Spleen (tissue), 11 donors: ENCODE results near the gene CAMTA1. TPM values are rescaled to one million over a fixed set of nuclear protein-coding genes. Genes with fewer than 3 reads are reported as not detected.

Experiments
- DNase-seq: peaks from one replicate; pipeline ENCODE4 v3.0.0-alpha.2; 2020
- H3K27ac ChIP-seq, 8 donors: fragments of 200-600 bp; sonication (generic) in 7 of 8; 1 replicate in 4 of 8; 2 replicates in 4 of 8; pipeline versions ENCODE4 v1.5.0 to v1.8.0; 2016 to 2021; ENCODE audit warnings: inconsistent platforms in 4 of 8, mild to moderate bottlenecking in 4 of 8, moderate library complexity in 1 of 8
- H3K27me3 ChIP-seq, 7 donors: fragments of 200-600 bp; sonication (generic) in 6 of 7; replicated peaks in 1 of 7; 1 replicate in 4 of 7; 2 replicates in 3 of 7; pipeline versions ENCODE4 v1.5.0 to v1.8.0; 2016 to 2021; ENCODE audit warnings: inconsistent platforms in 3 of 7, mild to moderate bottlenecking in 1 of 7
- H3K36me3 ChIP-seq, 6 donors: fragments of 200-600 bp; sonication (generic) in 5 of 6; 1 replicate in 4 of 6; 2 replicates in 2 of 6; pipeline versions ENCODE4 v1.5.0 to v1.8.0; 2016 to 2021; ENCODE audit warnings: inconsistent platforms in 2 of 6
- H3K4me1 ChIP-seq, 6 donors: fragments of 200-600 bp; sonication (generic) in 5 of 6; 1 replicate in 3 of 6; 2 replicates in 3 of 6; pipeline versions ENCODE4 v1.5.0 to v1.8.0; 2016 to 2021; ENCODE audit warnings: inconsistent platforms in 3 of 6
- H3K4me3 ChIP-seq, 8 donors: fragments of 200-600 bp; sonication (generic) in 7 of 8; 1 replicate in 4 of 8; 2 replicates in 4 of 8; pipeline versions ENCODE4 v1.5.0 to v1.8.0; 2016 to 2021; ENCODE audit warnings: inconsistent platforms in 4 of 8, mild to moderate bottlenecking in 4 of 8, moderate library complexity in 2 of 8
- H3K9me3 ChIP-seq, 8 donors: fragments of 200-600 bp; sonication (generic) in 7 of 8; 1 replicate in 4 of 8; 2 replicates in 4 of 8; pipeline versions ENCODE4 v1.5.0 to v1.8.0; 2016 to 2021; ENCODE audit warnings: inconsistent platforms in 4 of 8
- POLR2A ChIP-seq, 3 donors: fragments of 450-650 bp; IDR thresholded peaks; one replicate each; pipeline ENCODE4 v1.5.1; 2017; ENCODE audit warnings: antibody characterized with exemption in 3 of 3, mild to moderate bottlenecking in 1 of 3
- POLR2AphosphoS5 ChIP-seq, 3 donors: sonication (generic); formaldehyde crosslinking; IDR thresholded peaks; one replicate each; pipeline ENCODE4 v1.5.1; 2017; ENCODE audit warnings: antibody characterized with exemption in 3 of 3
- WGBS, 5 donors: extraction: QIAGEN DNeasy Blood & Tissue Kit in 3 of 5; methylation state at CpG; one replicate each; pipeline versions ENCODE4 v1.1.5 to v1.1.7; 2013 to 2018; 5-methylcytosine and 5-hydroxymethylcytosine counted together
- intact Hi-C: fragments of 100-400 bp; cut with DNase I; formaldehyde crosslinking; loops from one replicate; pipeline ENCODE4 v1.15.0; 2023; ENCODE audit warnings: low total_unique reads
- polyA plus RNA-seq, 3 donors: library from polyadenylated mRNA; stranded (reverse); fragments of 200-250 nt; gene quantifications; one replicate each; pipeline ENCODE4 v1.2.1, GENCODE V29; 2013
- total RNA-seq, 7 donors: library from RNA; depleted of rRNA in 3 of 7; stranded (reverse); fragments of >200 nt in 3 of 7; fragmentation: NEBNext Ultra II Directional in 4 of 7; extraction: Animal tissue kit (Norgen Biotek cat#: 25700) in 4 of 7; gene quantifications; one replicate each; pipeline versions ENCODE4 v1.1.0 to v1.2.1, GENCODE V29; 2016 to 2021
- TF ChIP-seq, protein P1 (sequence below), 11 experiments: fragments of 200-600 bp in 7 of 11; fragments of 450-650 bp in 4 of 11; sonication (generic) in 4 of 11; IDR thresholded peaks in 8 of 11; conservative IDR thresholded peaks in 3 of 11; 1 replicate in 7 of 11; 2 replicates in 4 of 11; pipeline versions ENCODE4 v1.4.0 to v1.8.0; 2016 to 2021; ENCODE audit warnings: antibody characterized with exemption in 11 of 11, inconsistent platforms in 4 of 11, mild to moderate bottlenecking in 1 of 11
- donor health status: healthy with polysubstance abuse.
- donor health status: DM: no; HTN: no; CAD: no; lungs with moderate emphysema.
- donor health status: DM: no; HTN: no; CAD: no.
- donor health status: Bipolar disorder and iron deficiency.
- donor health status: healthy.
- donor health status: DM: no; HTN: no; CAD: no.
- donor health status: DM: yes; HTN: yes; CAD: no.

Gene CAMTA1
- total and polyA plus RNA-seq, 10 donors, result 53.0 to 106 (median 77.3) TPM

DNA sequence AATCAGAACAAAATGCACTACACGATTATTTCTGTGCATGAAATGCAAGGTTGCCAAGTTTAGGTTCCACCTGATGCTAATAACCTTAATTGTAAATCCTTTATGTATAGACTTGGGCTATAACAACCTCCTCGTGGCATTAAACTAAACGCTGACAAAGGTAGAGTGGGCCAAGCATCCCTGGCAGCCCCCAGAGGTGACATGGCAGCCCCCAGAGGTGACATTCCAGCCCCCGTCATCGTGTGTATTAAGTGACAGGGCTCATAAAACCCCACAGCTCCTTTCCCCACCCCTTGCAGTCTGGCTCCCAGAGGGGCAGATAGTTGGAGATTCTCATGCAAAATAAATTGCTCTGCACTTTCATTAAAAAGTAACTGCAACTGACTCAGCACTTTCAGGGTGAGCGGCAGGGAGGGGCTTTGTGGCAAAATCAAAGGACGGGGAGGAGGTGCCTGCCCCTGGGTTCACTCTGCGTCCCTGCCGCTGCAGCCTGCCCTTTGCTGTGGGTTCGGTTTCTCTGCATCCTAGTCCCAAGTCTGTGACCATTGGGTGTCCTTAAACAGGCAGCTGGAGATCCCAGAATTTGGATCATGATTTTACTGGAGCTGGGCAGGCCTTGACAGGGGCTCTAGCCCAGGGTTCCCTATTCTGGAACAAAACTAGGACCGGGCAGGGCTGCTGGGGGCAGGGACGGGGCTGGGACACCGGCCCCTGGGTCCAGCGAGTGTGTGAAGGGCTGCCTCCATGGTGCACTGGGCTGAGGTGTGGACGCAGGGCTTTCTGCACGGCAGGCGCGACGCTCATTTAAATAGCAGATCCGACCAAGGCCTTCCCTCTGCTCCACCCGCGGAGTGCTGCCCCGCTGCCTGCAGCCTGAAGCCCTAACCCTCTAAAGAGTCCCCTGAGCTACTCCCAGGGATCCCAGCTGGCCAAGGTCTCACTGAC is 751.0 kb downstream of the CAMTA1 start:
- peak overlapping the region in 1 of 8 donors; percentile 4 for H3K27ac ChIP-seq
- WGBS, 5 donors, result 45 to 69% (median 65%) methylated on average over 10 to 23 of the region's 23 CpGs
- intact Hi-C loops, result no loop called here

DNA sequence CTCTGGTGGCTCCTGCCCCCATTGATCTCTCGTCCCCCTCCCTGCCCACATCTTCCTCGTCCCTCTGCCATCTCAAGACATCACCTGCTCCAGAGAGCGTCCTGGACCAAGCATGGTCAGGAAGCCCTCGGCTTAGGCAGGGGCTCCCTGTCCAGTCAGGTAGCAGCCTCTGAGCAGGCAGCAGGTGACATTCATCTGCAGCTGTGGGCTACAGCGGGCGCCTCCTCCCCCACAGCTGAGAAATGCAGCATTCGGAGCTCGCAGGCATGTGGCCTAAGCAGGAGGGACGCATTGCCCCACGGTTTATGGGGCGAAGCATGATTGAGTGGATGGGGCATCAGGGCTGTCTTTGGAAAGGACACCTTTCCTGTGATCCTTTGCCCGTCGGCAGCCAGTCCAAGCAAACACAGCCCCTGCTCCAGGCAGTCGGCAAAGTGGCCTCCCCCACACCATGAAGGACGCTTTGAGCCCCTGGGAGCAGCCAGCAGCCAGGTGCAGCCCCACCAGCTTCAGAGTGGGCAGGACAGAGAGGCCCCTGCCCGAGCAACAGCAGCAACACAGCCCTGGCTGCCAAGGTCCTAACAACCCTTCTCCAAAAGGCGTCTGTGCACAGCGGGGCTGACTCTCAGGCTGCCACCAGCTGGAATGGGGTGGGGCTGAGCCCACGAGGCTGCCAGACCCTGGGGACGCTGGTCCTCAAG is 751.8 kb downstream of the CAMTA1 start:
- Histone ChIP-seq H3K4me1 (peaks cover 0 to 49% (median 20%) of the 10 kb centered on the region in 6 donors), H3K4me3 (no peak overlapping the region), H3K27ac (no peak overlapping the region), H3K36me3 (no peaks in the 10 kb centered on the region), H3K27me3 (peaks cover 0 to 44% (median 0%) of the 10 kb centered on the region in 7 donors), H3K9me3 (no peaks in the 10 kb centered on the region)
- TF ChIP-seq POLR2A (IDR thresholded peaks at IDR 0.05), result no peak
- TF ChIP-seq, protein P1, sequence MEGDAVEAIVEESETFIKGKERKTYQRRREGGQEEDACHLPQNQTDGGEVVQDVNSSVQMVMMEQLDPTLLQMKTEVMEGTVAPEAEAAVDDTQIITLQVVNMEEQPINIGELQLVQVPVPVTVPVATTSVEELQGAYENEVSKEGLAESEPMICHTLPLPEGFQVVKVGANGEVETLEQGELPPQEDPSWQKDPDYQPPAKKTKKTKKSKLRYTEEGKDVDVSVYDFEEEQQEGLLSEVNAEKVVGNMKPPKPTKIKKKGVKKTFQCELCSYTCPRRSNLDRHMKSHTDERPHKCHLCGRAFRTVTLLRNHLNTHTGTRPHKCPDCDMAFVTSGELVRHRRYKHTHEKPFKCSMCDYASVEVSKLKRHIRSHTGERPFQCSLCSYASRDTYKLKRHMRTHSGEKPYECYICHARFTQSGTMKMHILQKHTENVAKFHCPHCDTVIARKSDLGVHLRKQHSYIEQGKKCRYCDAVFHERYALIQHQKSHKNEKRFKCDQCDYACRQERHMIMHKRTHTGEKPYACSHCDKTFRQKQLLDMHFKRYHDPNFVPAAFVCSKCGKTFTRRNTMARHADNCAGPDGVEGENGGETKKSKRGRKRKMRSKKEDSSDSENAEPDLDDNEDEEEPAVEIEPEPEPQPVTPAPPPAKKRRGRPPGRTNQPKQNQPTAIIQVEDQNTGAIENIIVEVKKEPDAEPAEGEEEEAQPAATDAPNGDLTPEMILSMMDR (IDR thresholded peaks at IDR 0.05 in 8 of 11, conservative IDR thresholded peaks at IDR 0.05 in 3 of 11), result no peak
- no peak for TF ChIP-seq POLR2AphosphoS5 (IDR thresholded peaks at IDR 0.05)
- DNase-seq, result peak; percentile 73
- intact Hi-C loops, result no loop called here
- WGBS, 5 donors, result 75 to 83% (median 80%) methylated on average over 14 to 20 of the region's 20 CpGs

More for the DNA sequence above, 751.0 kb downstream of the CAMTA1 start:
- Histone ChIP-seq H3K4me3 (no peak overlapping the region), H3K36me3 (no peaks in the 10 kb centered on the region), H3K4me1 (peaks cover 0 to 49% (median 20%) of the 10 kb centered on the region in 6 donors), H3K27me3 (peaks cover 0 to 44% (median 0%) of the 10 kb centered on the region in 7 donors), H3K9me3 (no peaks in the 10 kb centered on the region)
- peak; percentile 47 for DNase-seq
- no peak for TF ChIP-seq POLR2A (IDR thresholded peaks at IDR 0.05)
- TF ChIP-seq, protein P1 (IDR thresholded peaks at IDR 0.05 in 8 of 11, conservative IDR thresholded peaks at IDR 0.05 in 3 of 11), result no peak
- no peak for TF ChIP-seq POLR2AphosphoS5 (IDR thresholded peaks at IDR 0.05)

DNA sequence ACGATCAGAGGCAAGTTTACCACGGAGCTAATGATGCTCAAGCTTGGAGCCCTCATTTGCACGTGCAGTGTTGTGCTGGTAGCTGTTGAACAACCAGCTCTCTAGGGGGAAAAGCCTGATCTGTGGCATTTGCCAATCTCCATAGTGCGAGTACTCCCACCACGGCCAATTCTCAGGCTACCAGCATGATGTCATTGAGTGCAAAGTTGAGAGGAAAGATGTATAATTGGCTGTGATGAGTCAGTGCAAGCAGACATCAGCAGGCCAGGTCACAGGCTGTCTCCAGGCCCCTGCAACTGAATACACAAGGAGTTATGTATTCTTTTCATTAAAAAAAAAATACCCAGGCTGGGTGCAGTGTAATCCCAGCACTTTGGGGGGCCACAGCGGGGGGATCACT is 752.8 kb downstream of the CAMTA1 start:
- Histone ChIP-seq H3K4me3 (no peak overlapping the region), H3K27ac (no peak overlapping the region), H3K4me1 (peaks cover 0 to 49% (median 20%) of the 10 kb centered on the region in 6 donors), H3K27me3 (peaks cover 0 to 40% (median 0%) of the 10 kb centered on the region in 7 donors), H3K36me3 (no peaks in the 10 kb centered on the region), H3K9me3 (no peaks in the 10 kb centered on the region)
- intact Hi-C loops, result no loop called here
- WGBS, 5 donors, result 85 to 92% (median 89%) methylated on average over 6 of the region's 6 CpGs
- no peak for TF ChIP-seq POLR2AphosphoS5 (IDR thresholded peaks at IDR 0.05)
- no peak for TF ChIP-seq POLR2A (IDR thresholded peaks at IDR 0.05)
- TF ChIP-seq, protein P1 (IDR thresholded peaks at IDR 0.05 in 8 of 11, conservative IDR thresholded peaks at IDR 0.05 in 3 of 11), result no peak
- DNase-seq, result peak; percentile 24
